OCI-LY7 (cell line): Measurements from ENCODE around the gene ODC1. TPM values are rescaled to one million over a fixed set of nuclear protein-coding genes. Genes with fewer than 3 reads are reported as not detected.
"Not testable (repeated sequence)": the region's sequence is repeated elsewhere in the genome, so short reads cannot be mapped to it uniquely, and the experiment has no call there.

ENCODE experiments used
- BruUV-seq: library from RNA; stranded (reverse); fragments of 400-500 nt; replicated peaks from 2 replicates; lab custom pipeline; 2021; lab: Mats Ljungman, UMichigan
- CTCF ChIA-PET: fragments of 300-600 bp; sonication (Branson Sonifier 250); formaldehyde crosslinking; loops from one replicate; lab custom pipeline; 2022; ENCODE audit warnings: antibody characterized with exemption; ENCODE audit not compliant: unreplicated experiment; lab: Charles Lee
- POLR2A ChIA-PET: fragments of 300-600 bp; sonication (Branson Sonifier 250); formaldehyde crosslinking; loops from one replicate; lab custom pipeline; 2022; ENCODE audit warnings: antibody characterized with exemption; lab: Charles Lee
- DNase-seq: peaks from one replicate; pipeline ENCODE4 v3.0.0-alpha.2; 2015; ENCODE audit warnings: low spot score
- H2AFZ ChIP-seq: fragments of 200-600 bp; sonication (generic), shearing (Covaris generic); 2 replicates; pipeline ENCODE4 v1.6.1; 2014; ENCODE audit warnings: mild to moderate bottlenecking, antibody characterized with exemption, low read length, moderate library complexity
- H3K27ac ChIP-seq: fragments of 200-600 bp; sonication (generic); 2 replicates; pipeline ENCODE4 v1.5.1; 2014; ENCODE audit warnings: mixed run types, low read depth, mild to moderate bottlenecking, moderate library complexity, low read length, inconsistent platforms; ENCODE audit not compliant: poor library complexity, severe bottlenecking
- H3K36me3 ChIP-seq: fragments of 200-600 bp; sonication (generic); 2 replicates; pipeline ENCODE4 v1.6.1; 2014; ENCODE audit warnings: mild to moderate bottlenecking, antibody characterized with exemption, low read length, moderate library complexity, mixed read lengths; ENCODE audit not compliant: insufficient read depth
- H3K4me1 ChIP-seq: fragments of 200-600 bp; sonication (generic); 2 replicates; pipeline ENCODE4 v1.5.1; 2014; ENCODE audit warnings: mild to moderate bottlenecking, low read length; ENCODE audit not compliant: insufficient read depth, poor library complexity, severe bottlenecking
- H3K4me2 ChIP-seq: fragments of 200-600 bp; sonication (generic); 2 replicates; pipeline ENCODE4 v1.6.1; 2014; ENCODE audit warnings: mild to moderate bottlenecking, low read length
- H3K4me3 ChIP-seq: fragments of 200-600 bp; sonication (generic); 2 replicates; pipeline ENCODE4 v1.5.1; 2014; ENCODE audit warnings: mild to moderate bottlenecking, low read depth, low read length; ENCODE audit not compliant: poor library complexity, severe bottlenecking
- H3K79me2 ChIP-seq: fragments of 200-600 bp; sonication (generic); 2 replicates; pipeline ENCODE4 v1.6.1; 2016; ENCODE audit warnings: low read depth, mild to moderate bottlenecking, low read length, moderate library complexity, mixed read lengths; ENCODE audit not compliant: insufficient read depth
- H3K9me2 ChIP-seq: fragments of 200-600 bp; sonication (generic); 2 replicates; pipeline ENCODE4 v1.6.1; 2016; ENCODE audit warnings: mild to moderate bottlenecking, low read length, mixed read lengths; ENCODE audit not compliant: insufficient read depth
- H3K9me3 ChIP-seq: fragments of 200-600 bp; sonication (generic); 2 replicates; pipeline ENCODE4 v1.6.1; 2014; ENCODE audit warnings: mild to moderate bottlenecking, mixed run types, low read length, mixed read lengths
- H4K20me1 ChIP-seq: fragments of 200-600 bp; sonication (generic); 2 replicates; pipeline ENCODE4 v1.6.1; 2014; ENCODE audit warnings: mild to moderate bottlenecking, antibody characterized with exemption, low read length, moderate library complexity, mixed read lengths; ENCODE audit not compliant: insufficient read depth
- CTCF ChIP-seq: fragments of 200-600 bp; sonication (generic); conservative IDR thresholded peaks from 2 replicates; pipeline ENCODE4 v1.5.1; 2014; ENCODE audit warnings: mild to moderate bottlenecking, antibody characterized with exemption, low read length, moderate library complexity, mixed read lengths
- EZH2phosphoT487 ChIP-seq: fragments of 200-600 bp; sonication (generic); IDR thresholded peaks from 2 replicates; pipeline ENCODE4 v1.6.1; 2018; ENCODE audit warnings: low read depth, borderline replicate concordance, mild to moderate bottlenecking, mixed run types, antibody characterized with exemption, low read length, moderate library complexity, mixed read lengths
- intact Hi-C: fragments of 100-400 bp; cut with micrococcal nuclease; formaldehyde crosslinking; loops from one replicate; pipeline ENCODE4 v1.10.0; 2022; ENCODE audit not compliant: unreplicated experiment
- total RNA-seq, 2 experiments: library from RNA; depleted of rRNA in 1 of 2; stranded (reverse); fragments of >200 nt in 1 of 2; shearing (Covaris generic) in 1 of 2; gene quantifications; 2 replicates each; pipeline ENCODE4 v1.2.3, GENCODE V29; 2014 to 2022

The ODC1 gene
- total RNA-seq, 2 experiments from 2014 or later, result 256 to 273 TPM

DNA sequence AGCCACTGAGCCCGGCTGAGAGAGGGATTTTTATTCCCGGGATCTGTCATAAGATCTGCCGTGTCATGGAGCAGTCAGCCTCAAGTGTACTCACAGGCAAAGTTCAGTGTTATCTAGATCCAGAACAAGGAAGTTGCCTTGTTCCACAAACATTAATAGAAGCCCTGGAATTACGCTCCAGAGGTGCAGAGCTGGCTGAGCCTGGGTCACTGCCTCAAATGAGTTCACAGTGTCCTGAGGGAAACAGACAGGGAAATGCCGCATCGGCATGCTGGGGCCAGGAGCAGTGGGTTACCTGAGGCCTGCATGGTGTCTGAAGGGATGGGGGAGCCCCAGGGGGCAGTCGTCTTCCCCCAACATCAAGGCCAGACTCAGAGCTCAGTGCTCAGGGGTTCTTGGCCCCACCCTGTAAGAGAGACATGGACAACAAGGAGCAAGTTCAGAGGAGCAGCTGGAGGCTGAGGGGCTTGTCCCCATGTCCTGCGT is 42.7 kb upstream of the ODC1 start:
- H4K20me1 ChIP-seq, result no peaks in the 10 kb centered on the region
- CTCF ChIA-PET, result no interaction called here
- H2AFZ ChIP-seq, result no peak overlapping the region
- no peaks in the 10 kb centered on the region for H3K36me3 ChIP-seq
- H3K9me2 ChIP-seq, result no peaks in the 10 kb centered on the region
- H3K79me2 ChIP-seq, result no peaks in the 10 kb centered on the region
- POLR2A ChIA-PET, result no interaction called here
- H3K27ac ChIP-seq, result no peak overlapping the region
- TF ChIP-seq EZH2phosphoT487 (no peak), CTCF (no peak)
- no peaks in the 10 kb centered on the region for H3K9me3 ChIP-seq
- no peak for DNase-seq
- intact Hi-C loops, result no loop called here
- H3K4me2 ChIP-seq, result no peak overlapping the region
- no TSS peak for BruUV-seq
- H3K4me3 ChIP-seq, result no peak overlapping the region
- H3K4me1 ChIP-seq, result peaks cover 14% of the 10 kb centered on the region

DNA sequence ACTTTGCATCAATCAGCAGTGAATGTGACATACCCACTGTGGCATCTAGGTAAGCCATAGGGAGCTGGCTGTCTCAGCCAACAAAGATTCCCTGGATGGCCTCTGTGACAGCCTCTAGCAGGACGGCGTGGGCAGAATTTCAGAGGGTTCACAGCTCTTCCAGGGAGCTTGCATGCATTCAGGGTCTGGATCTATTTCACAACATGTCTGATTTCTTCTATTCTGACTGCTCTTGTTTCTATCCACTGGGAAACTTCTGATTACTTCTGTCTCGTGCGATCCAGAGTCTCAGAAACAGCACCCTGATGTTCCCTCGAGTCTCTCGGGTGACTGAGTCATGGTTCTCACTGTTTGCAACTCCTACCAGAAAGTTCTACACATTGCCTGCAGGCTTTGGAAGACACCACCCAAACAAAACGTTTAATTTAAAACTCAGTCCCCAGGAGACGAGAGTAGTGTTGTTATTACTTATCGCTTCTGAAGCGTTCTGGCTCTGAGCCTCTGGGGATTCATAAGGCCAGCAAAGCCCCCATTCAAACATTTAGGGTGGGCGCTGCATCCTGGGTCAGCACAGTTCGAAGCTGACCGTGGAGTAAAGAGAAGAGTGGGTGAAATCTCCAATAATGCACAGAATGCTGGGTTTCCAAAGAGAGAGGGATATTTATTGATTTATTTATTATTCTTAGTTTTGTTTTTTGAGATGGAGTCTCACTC is 41.9 kb upstream of the ODC1 start:
- CTCF ChIA-PET, result no interaction called here
- no peaks in the 10 kb centered on the region for H3K79me2 ChIP-seq
- peaks cover 14% of the 10 kb centered on the region for H3K4me1 ChIP-seq
- H3K9me2 ChIP-seq, result no peaks in the 10 kb centered on the region
- no peaks in the 10 kb centered on the region for H3K36me3 ChIP-seq
- no TSS peak for BruUV-seq
- TF ChIP-seq EZH2phosphoT487, result no peak
- TF ChIP-seq CTCF, result no peak
- no peak overlapping the region for H3K4me3 ChIP-seq
- intact Hi-C loops, result no loop called here
- no peak overlapping the region for H3K27ac ChIP-seq
- H4K20me1 ChIP-seq, result no peaks in the 10 kb centered on the region
- no peaks in the 10 kb centered on the region for H3K9me3 ChIP-seq
- H3K4me2 ChIP-seq, result no peak overlapping the region
- POLR2A ChIA-PET, result interaction anchor here (0.6 kb wide), 1 partner anchor 60 kb away, joined by 3 read pairs; no protein-coding TSS in a partner anchor
- H2AFZ ChIP-seq, result no peak overlapping the region
- no peak for DNase-seq

- POLR2A ChIA-PET, result interaction anchor here (1.1 kb wide), 1 partner anchor 16 kb away, joined by 3 read pairs; no protein-coding TSS in a partner anchor
- H3K4me2 ChIP-seq, H4K20me1 ChIP-seq, H3K79me2 ChIP-seq, H3K4me3 ChIP-seq, BruUV-seq, intact Hi-C loops, CTCF ChIA-PET, H3K27ac ChIP-seq, H3K9me2 ChIP-seq, H3K9me3 ChIP-seq, H3K4me1 ChIP-seq, H2AFZ ChIP-seq, H3K36me3 ChIP-seq, DNase-seq: not testable (repeated sequence)
These were observed 40.0 kb upstream of the ODC1 start for GRCh38 chr2:10488142-10488541.

- H3K79me2 ChIP-seq, CTCF ChIA-PET, H3K9me2 ChIP-seq, H3K9me3 ChIP-seq, H3K4me2 ChIP-seq, H3K27ac ChIP-seq, H3K4me3 ChIP-seq, H4K20me1 ChIP-seq, H2AFZ ChIP-seq, H3K36me3 ChIP-seq, DNase-seq, intact Hi-C loops, BruUV-seq, H3K4me1 ChIP-seq: not testable (repeated sequence)
- POLR2A ChIA-PET, result interaction anchor here (1.1 kb wide), 1 partner anchor 16 kb away, joined by 3 read pairs; no protein-coding TSS in a partner anchor
These were observed 39.6 kb upstream of the ODC1 start for GRCh38 chr2:10487741-10488104.
